ENCODE measurements around the gene TMEM178B.
"Not testable (repeated sequence)": the region's sequence is repeated elsewhere in the genome, so short reads cannot be mapped to it uniquely, and the experiment has no call there.

Gene TMEM178B

DNA sequence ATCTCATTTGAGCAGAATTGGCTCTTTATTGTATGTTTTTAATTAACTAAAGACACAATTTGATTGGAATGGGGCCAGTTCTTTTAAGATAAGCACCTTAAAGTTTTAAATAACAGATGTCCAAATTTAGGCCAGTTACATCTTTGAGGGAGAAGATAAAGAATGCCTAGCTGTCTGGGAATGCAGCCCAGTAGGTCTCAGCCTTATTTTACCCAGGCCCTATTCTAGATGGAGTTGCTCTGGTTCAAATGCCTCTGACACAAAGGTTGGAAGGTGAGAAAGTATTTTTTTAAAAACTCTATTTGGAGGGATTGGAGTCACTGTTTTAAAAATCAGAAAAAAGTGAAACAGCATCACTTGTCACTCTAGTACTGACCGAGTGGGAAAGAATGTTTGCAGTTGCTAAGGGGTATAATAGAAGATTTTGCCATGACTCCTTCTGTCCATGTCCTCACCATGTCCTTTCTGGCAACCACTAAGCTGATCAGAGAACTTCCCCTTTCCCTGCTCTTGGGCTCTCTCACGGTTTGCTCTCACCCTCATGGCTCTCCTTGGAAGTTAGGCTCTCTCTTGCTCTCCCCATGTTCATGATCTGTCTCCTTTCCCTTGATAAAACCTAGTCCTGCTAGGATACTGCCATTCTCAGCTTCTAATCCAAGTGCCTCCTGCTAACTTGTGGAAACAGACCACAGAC is 239.1 kb downstream of the TMEM178B start:
- H3K9ac ChIP-seq (ENCODE audit: low read depth, low read length) = no peak overlapping the region
- no peaks in the 10 kb centered on the region for H3K27me3 ChIP-seq (ENCODE audit: control insufficient read depth, insufficient read depth, low read length)
- no peaks in the 10 kb centered on the region for H3K4me1 ChIP-seq (ENCODE audit: control insufficient read depth, insufficient read depth, low read length)
- H3K36me3 ChIP-seq (ENCODE audit: control insufficient read depth, insufficient read depth, low read length) = no peaks in the 10 kb centered on the region
- H3K4me3 ChIP-seq (ENCODE audit: low read depth, low read length) = no peak overlapping the region
- no peaks in the 10 kb centered on the region for H3K9me3 ChIP-seq (ENCODE audit: control insufficient read depth, insufficient read depth, low read length)

DNA sequence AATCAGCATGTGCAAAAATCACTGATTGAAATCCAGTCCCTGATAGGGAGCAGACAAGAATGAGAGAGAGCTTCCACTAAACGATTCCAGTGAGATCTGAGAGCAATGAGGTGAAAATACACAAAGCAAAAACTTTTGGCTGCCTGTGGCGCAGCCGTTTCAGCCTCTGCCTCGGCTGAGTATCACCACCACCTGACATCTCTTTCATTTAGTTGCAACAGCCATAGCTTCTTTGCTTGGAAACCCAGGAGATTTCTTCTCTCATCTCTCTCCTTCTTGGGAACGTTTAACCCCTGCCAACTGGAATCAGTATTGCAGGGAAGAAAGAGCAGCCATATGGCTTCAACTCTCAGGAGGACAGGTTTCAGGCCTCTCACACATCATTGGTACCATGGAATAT is 240.0 kb downstream of the TMEM178B start:
- Histone ChIP-seq H3K9me3 (ENCODE audit: control insufficient read depth, insufficient read depth, low read length) (no peaks in the 10 kb centered on the region), H3K4me1 (ENCODE audit: control insufficient read depth, insufficient read depth, low read length) (no peaks in the 10 kb centered on the region), H3K36me3 (ENCODE audit: control insufficient read depth, insufficient read depth, low read length) (no peaks in the 10 kb centered on the region), H3K4me3 (ENCODE audit: low read depth, low read length) (no peak overlapping the region), H3K27me3 (ENCODE audit: control insufficient read depth, insufficient read depth, low read length) (no peaks in the 10 kb centered on the region), H3K9ac (ENCODE audit: low read depth, low read length) (no peak overlapping the region)

DNA sequence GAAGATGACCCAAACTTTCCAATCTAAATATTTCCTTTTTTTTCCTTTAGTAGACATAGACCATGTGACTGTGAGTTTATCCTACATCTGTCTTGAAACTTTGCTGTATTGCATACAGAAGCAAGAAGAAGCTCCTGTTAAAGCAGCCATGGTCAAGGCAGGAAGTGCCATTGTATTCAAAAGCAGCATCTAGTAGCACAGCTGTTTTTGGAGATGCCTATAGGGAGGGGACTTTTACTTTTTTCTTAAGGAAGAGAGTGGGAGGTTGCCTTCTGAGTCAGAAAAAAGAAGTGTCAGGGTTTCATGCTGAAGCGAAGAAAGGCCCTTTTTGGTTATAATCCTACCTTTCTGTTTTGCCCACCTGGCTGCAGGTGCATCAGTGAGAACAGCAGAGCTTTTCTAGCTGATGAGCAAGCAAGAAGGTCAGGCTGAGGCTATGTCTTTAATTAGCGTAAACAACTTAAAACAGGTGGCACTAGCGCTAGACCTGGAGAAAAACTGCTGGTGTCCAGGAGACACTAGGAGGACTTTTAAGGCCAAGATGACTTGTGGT is 243.2 kb downstream of the TMEM178B start:
- H3K36me3 ChIP-seq (ENCODE audit: control insufficient read depth, insufficient read depth, low read length) = no peaks in the 10 kb centered on the region
- H3K9ac ChIP-seq (ENCODE audit: low read depth, low read length) = no peak overlapping the region
- H3K27me3 ChIP-seq (ENCODE audit: control insufficient read depth, insufficient read depth, low read length) = no peaks in the 10 kb centered on the region
- no peak overlapping the region for H3K4me3 ChIP-seq (ENCODE audit: low read depth, low read length)
- no peaks in the 10 kb centered on the region for H3K9me3 ChIP-seq (ENCODE audit: control insufficient read depth, insufficient read depth, low read length)
- H3K4me1 ChIP-seq (ENCODE audit: control insufficient read depth, insufficient read depth, low read length) = no peaks in the 10 kb centered on the region

DNA sequence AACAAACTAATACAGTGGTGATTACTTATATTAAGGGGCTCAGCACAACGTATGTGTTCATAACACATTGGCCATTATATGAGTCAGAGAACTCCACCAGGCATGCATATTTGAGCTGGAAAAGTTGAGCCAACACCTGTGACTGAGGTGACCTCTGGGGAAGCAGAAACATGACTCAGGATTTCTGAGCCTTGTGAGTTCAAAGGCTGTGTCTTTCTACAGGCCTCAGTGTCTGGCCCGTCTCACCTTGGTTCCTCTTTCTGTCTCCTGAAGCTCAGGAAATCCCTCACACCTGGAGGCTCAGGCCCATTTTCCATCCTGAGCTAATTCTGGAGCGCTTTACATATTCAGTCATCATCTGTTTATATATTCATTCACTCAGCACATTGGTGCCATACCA is 246.4 kb downstream of the TMEM178B start:
- Histone ChIP-seq H3K9ac (ENCODE audit: low read depth, low read length) (no peak overlapping the region), H3K9me3 (ENCODE audit: control insufficient read depth, insufficient read depth, low read length) (no peaks in the 10 kb centered on the region), H3K27me3 (ENCODE audit: control insufficient read depth, insufficient read depth, low read length) (no peaks in the 10 kb centered on the region), H3K4me1 (ENCODE audit: control insufficient read depth, insufficient read depth, low read length) (peaks cover 9% of the 10 kb centered on the region), H3K36me3 (ENCODE audit: control insufficient read depth, insufficient read depth, low read length) (no peaks in the 10 kb centered on the region), H3K4me3 (ENCODE audit: low read depth, low read length) (no peak overlapping the region)

- Histone ChIP-seq H3K4me3 (ENCODE audit: low read depth, low read length) (no peak overlapping the region), H3K9ac (ENCODE audit: low read depth, low read length) (no peak overlapping the region), H3K4me1 (ENCODE audit: control insufficient read depth, insufficient read depth, low read length) (peaks cover 11% of the 10 kb centered on the region), H3K36me3 (ENCODE audit: control insufficient read depth, insufficient read depth, low read length) (no peaks in the 10 kb centered on the region), H3K27me3 (ENCODE audit: control insufficient read depth, insufficient read depth, low read length) (no peaks in the 10 kb centered on the region), H3K9me3 (ENCODE audit: control insufficient read depth, insufficient read depth, low read length) (no peaks in the 10 kb centered on the region)
These were observed 248.5 kb downstream of the TMEM178B start for GRCh38 chr7:141322383-141322782.

- H3K4me3 ChIP-seq (ENCODE audit: low read depth, low read length) = no peak overlapping the region
- no peak overlapping the region for H3K9ac ChIP-seq (ENCODE audit: low read depth, low read length)
- peaks cover 11% of the 10 kb centered on the region for H3K4me1 ChIP-seq (ENCODE audit: control insufficient read depth, insufficient read depth, low read length)
- H3K27me3 ChIP-seq (ENCODE audit: control insufficient read depth, insufficient read depth, low read length) = no peaks in the 10 kb centered on the region
- no peaks in the 10 kb centered on the region for H3K9me3 ChIP-seq (ENCODE audit: control insufficient read depth, insufficient read depth, low read length)
- H3K36me3 ChIP-seq (ENCODE audit: control insufficient read depth, insufficient read depth, low read length) = no peaks in the 10 kb centered on the region
These were observed 250.0 kb downstream of the TMEM178B start for GRCh38 chr7:141323826-141324225.

GRCh38 chr7:141324870-141325269 is 251.0 kb downstream of the TMEM178B start:
- Histone ChIP-seq H3K9ac (ENCODE audit: low read depth, low read length) (no peak overlapping the region), H3K36me3 (ENCODE audit: control insufficient read depth, insufficient read depth, low read length) (no peaks in the 10 kb centered on the region)

DNA sequence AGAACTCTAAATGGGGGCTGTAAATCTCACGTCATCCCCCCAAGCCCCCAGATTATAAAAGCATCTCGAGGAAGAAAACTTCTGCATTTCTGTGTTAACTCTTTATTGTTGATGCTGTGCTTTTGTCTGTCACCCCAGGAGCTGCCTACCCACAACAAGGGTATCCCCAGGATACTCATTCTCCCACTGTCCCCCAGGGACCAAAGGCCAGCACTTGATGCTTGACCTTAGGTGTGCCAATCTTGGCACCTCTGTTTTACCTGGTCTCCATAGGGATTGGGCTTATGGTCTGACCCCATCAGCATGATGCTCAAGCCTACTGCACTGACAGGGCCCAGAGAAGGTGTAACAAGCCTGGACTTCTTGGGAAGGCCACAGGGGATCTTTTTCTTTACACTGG is 251.4 kb downstream of the TMEM178B start:
- H3K4me3 ChIP-seq (ENCODE audit: low read depth, low read length) = no peak overlapping the region
- H3K4me1 ChIP-seq (ENCODE audit: control insufficient read depth, insufficient read depth, low read length) = peaks cover 11% of the 10 kb centered on the region
- no peak overlapping the region for H3K9ac ChIP-seq (ENCODE audit: low read depth, low read length)
- H3K9me3 ChIP-seq (ENCODE audit: control insufficient read depth, insufficient read depth, low read length) = no peaks in the 10 kb centered on the region
- no peaks in the 10 kb centered on the region for H3K27me3 ChIP-seq (ENCODE audit: control insufficient read depth, insufficient read depth, low read length)
- no peaks in the 10 kb centered on the region for H3K36me3 ChIP-seq (ENCODE audit: control insufficient read depth, insufficient read depth, low read length)

More at GRCh38 chr7:141324870-141325269, 251.0 kb downstream of the TMEM178B start:
- Histone ChIP-seq H3K27me3 (ENCODE audit: control insufficient read depth, insufficient read depth, low read length) (no peaks in the 10 kb centered on the region), H3K4me3 (ENCODE audit: low read depth, low read length) (no peak overlapping the region), H3K9me3 (ENCODE audit: control insufficient read depth, insufficient read depth, low read length) (no peaks in the 10 kb centered on the region), H3K4me1 (ENCODE audit: control insufficient read depth, insufficient read depth, low read length) (peaks cover 11% of the 10 kb centered on the region)

GRCh38 chr7:141328290-141328689 is 254.4 kb downstream of the TMEM178B start:
- no peak overlapping the region for H3K4me3 ChIP-seq (ENCODE audit: low read depth, low read length)
- peaks cover 11% of the 10 kb centered on the region for H3K4me1 ChIP-seq (ENCODE audit: control insufficient read depth, insufficient read depth, low read length)
- H3K9ac ChIP-seq (ENCODE audit: low read depth, low read length) = no peak overlapping the region

DNA sequence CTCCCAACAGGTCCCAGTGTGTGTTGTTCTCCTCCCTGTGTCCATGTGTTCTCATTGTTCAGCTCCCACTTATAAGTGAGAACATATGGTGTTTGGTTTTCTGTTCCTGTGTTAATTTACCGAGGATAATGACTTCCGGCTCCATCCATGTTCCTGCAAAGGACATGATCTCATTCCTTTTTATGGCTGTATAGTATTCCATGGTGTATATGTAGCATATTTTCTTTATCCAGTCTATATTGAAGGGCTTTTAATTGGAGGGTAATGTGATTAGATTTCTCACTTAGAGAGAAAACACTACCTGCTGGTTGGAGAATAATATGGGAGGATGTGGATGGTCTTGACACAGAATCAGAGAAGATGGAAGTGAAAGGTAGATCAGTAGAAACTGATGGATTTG is 256.4 kb downstream of the TMEM178B start:
- not testable (repeated sequence) for H3K9ac ChIP-seq (ENCODE audit: low read depth, low read length); H3K9me3 ChIP-seq (ENCODE audit: control insufficient read depth, insufficient read depth, low read length); H3K36me3 ChIP-seq (ENCODE audit: control insufficient read depth, insufficient read depth, low read length)

More at GRCh38 chr7:141328290-141328689, 254.4 kb downstream of the TMEM178B start:
- Histone ChIP-seq H3K9me3 (ENCODE audit: control insufficient read depth, insufficient read depth, low read length) (no peaks in the 10 kb centered on the region), H3K27me3 (ENCODE audit: control insufficient read depth, insufficient read depth, low read length) (no peaks in the 10 kb centered on the region), H3K36me3 (ENCODE audit: control insufficient read depth, insufficient read depth, low read length) (no peaks in the 10 kb centered on the region)

DNA sequence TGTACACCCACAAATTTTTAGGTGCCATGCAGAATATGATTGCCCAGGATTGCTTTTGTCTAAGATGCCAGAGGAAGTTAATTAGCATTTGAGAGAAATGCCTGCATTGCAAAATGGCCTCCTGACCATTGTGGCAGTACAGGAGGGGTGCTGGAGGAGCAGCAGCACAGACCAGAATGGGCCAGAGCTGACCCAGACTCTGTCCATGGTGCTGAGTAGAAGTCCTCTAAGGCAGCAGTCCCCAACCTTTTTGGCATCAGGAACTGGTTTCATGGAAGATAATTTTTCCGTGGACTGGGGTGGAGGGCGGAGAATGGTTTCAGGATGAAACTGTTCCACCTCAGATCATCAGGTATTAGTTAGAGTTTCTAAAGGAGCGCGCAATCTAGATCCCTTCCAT is 259.6 kb downstream of the TMEM178B start:
- no peaks in the 10 kb centered on the region for H3K4me1 ChIP-seq (ENCODE audit: control insufficient read depth, insufficient read depth, low read length)
- no peak overlapping the region for H3K4me3 ChIP-seq (ENCODE audit: low read depth, low read length)
- no peaks in the 10 kb centered on the region for H3K9me3 ChIP-seq (ENCODE audit: control insufficient read depth, insufficient read depth, low read length)

More for the DNA sequence above, 256.4 kb downstream of the TMEM178B start:
- not testable (repeated sequence) for H3K4me3 ChIP-seq (ENCODE audit: low read depth, low read length); H3K27me3 ChIP-seq (ENCODE audit: control insufficient read depth, insufficient read depth, low read length); H3K4me1 ChIP-seq (ENCODE audit: control insufficient read depth, insufficient read depth, low read length)

DNA sequence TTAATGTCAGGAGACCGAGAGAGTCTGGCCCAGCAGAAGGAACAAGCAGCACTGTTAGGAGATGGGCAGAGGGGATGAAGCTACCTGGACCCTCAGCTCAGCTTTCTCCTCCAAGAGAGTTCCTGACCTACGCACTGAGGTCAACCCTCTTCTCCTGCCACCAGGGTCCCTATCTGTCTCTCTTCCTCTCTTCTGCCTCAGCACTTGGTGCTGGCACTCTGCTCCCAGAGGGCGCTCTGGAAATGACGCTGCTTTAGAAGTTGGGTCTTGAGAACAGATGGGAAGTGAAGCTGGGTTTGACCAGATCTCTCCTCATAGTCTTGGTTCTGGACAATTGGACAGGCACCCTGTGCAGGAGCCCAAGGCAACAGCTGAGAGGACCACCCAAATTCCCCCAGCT is 261.3 kb downstream of the TMEM178B start:
- Histone ChIP-seq H3K9ac (ENCODE audit: low read depth, low read length) (no peak overlapping the region), H3K4me3 (ENCODE audit: low read depth, low read length) (no peak overlapping the region), H3K27me3 (ENCODE audit: control insufficient read depth, insufficient read depth, low read length) (no peaks in the 10 kb centered on the region), H3K36me3 (ENCODE audit: control insufficient read depth, insufficient read depth, low read length) (no peaks in the 10 kb centered on the region), H3K9me3 (ENCODE audit: control insufficient read depth, insufficient read depth, low read length) (no peaks in the 10 kb centered on the region), H3K4me1 (ENCODE audit: control insufficient read depth, insufficient read depth, low read length) (no peaks in the 10 kb centered on the region)

More for the DNA sequence above, 259.6 kb downstream of the TMEM178B start:
- no peaks in the 10 kb centered on the region for H3K36me3 ChIP-seq (ENCODE audit: control insufficient read depth, insufficient read depth, low read length)
- H3K27me3 ChIP-seq (ENCODE audit: control insufficient read depth, insufficient read depth, low read length) = no peaks in the 10 kb centered on the region
- no peak overlapping the region for H3K9ac ChIP-seq (ENCODE audit: low read depth, low read length)
